ENCODE data around the gene INSL3. TPM values are rescaled to one million over a fixed set of nuclear protein-coding genes. Genes with fewer than 3 reads are reported as not detected.

INSL3 gene
- total and polyA plus RNA-seq, 11 donors = 0.56 TPM; not detected in 10

DNA sequence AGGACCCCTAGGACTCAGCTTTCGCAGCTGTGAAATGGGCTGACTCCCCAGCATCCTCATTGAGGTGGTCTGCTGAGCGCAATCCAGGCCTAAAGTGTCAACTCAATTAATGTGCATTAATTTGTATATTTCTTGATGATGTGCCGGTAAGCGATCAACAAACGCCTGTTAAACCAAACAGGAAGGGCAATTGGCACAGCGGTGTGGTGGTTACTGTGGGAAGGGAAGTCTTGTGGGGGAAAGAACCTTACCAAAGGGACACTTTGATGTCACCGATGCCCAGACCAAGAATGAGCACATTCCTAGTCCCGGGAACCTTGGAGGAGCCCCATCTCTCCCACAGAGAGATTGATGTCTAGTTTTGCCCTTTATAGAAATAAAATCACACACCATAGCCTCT lies 24.8 kb upstream of the INSL3 start:
- Histone ChIP-seq H3K27ac (peak overlapping the region in 1 of 12 donors; percentile 95), H3K4me1 (peaks cover 0 to 84% (median 8%) of the 10 kb centered on the region in 12 donors), H3K4me3 (peak overlapping the region in 1 of 12 donors; percentile 73), H3K27me3 (peaks cover 0 to 33% (median 1%) of the 10 kb centered on the region in 9 donors), H3K36me3 (peaks cover 0 to 31% (median 0%) of the 10 kb centered on the region in 9 donors), H3K9me3 (no peaks in the 10 kb centered on the region)
- no peak for DNase-seq
- WGBS, 4 donors = 86 to 89% (median 88%) methylated on average over 8 of the region's 8 CpGs
- intact Hi-C loops (cut with DNase I) = no loop called here
- ATAC-seq = no peak
- TF ChIP-seq POLR2A (IDR thresholded peaks at IDR 0.05) = no peak
- TF ChIP-seq, protein P1, sequence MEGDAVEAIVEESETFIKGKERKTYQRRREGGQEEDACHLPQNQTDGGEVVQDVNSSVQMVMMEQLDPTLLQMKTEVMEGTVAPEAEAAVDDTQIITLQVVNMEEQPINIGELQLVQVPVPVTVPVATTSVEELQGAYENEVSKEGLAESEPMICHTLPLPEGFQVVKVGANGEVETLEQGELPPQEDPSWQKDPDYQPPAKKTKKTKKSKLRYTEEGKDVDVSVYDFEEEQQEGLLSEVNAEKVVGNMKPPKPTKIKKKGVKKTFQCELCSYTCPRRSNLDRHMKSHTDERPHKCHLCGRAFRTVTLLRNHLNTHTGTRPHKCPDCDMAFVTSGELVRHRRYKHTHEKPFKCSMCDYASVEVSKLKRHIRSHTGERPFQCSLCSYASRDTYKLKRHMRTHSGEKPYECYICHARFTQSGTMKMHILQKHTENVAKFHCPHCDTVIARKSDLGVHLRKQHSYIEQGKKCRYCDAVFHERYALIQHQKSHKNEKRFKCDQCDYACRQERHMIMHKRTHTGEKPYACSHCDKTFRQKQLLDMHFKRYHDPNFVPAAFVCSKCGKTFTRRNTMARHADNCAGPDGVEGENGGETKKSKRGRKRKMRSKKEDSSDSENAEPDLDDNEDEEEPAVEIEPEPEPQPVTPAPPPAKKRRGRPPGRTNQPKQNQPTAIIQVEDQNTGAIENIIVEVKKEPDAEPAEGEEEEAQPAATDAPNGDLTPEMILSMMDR (IDR thresholded peaks at IDR 0.05) = no peak

DNA sequence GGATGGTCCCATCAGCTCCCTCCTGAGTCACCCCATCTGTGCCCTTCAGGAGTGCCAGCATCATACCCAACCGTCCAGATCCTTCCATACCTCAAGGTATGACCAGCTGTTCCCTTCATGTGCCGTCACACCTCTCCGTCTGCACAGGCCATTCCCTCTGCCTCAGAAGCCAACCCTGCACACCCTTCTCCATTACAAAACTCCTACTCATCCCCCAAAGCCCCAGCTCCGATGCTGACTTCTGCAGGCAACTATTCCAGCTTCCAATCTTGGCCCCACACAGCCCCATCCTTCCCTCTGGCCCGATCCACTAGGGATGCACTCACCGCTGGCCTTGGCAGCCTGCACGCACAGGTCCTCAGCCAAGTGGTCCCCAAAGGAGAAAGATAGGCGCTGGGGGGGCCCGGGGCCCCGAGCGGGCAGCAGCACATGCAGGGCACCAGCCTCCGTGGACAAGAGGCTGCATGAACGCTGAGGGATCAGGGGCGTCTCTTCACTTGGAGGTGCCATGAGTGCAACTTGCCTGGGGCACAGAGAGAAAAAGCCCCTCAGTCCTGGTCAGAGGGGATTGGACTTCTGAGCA lies 22.7 kb upstream of the INSL3 start:
- peaks cover 0 to 51% (median 0%) of the 10 kb centered on the region in 9 donors for H3K36me3 ChIP-seq
- DNase-seq (no peak), ATAC-seq (no peak)
- H3K27ac ChIP-seq = no peak overlapping the region
- H3K4me1 ChIP-seq = peaks cover 0 to 62% (median 8%) of the 10 kb centered on the region in 12 donors
- TF ChIP-seq POLR2A (IDR thresholded peaks at IDR 0.05) = no peak
- TF ChIP-seq, protein P1 (IDR thresholded peaks at IDR 0.05) = no peak
- intact Hi-C loops (cut with DNase I) = no loop called here
- H3K27me3 ChIP-seq = peaks cover 0 to 48% (median 9%) of the 10 kb centered on the region in 9 donors
- H3K4me3 ChIP-seq = no peak overlapping the region
- no peaks in the 10 kb centered on the region for H3K9me3 ChIP-seq
- 81 to 90% (median 86%) methylated on average over 14 of the region's 14 CpGs for WGBS, 4 donors

DNA sequence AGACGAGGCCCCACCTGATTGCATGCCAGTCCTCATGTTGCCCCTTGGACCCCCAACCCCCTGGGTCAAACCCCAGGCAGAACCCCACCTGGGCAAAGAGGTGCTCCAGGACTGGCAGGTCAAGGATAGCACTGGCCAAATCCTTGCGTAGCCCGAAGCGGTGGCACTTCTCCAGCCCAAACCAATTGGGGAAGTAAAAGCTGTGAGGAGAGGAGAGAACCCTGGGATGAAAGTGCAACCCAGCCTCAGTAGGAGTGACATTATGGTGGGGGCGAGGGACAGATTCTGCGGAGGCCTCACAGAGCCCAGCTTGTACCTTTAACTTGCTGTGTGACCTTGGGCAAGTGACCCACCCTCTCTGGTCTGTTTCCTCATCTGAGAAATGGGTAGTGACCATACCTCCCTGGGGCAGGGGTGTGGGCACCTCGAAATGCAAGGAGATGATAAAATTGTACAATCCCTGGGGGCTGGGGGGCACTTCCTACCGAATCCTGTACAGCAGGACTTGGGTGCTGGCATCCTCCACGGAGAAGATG lies 22.0 kb upstream of the INSL3 start:
- peaks cover 0 to 48% (median 9%) of the 10 kb centered on the region in 9 donors for H3K27me3 ChIP-seq
- WGBS, 4 donors = 86 to 94% (median 89%) methylated on average over 8 to 9 of the region's 9 CpGs
- DNase-seq (no peak), ATAC-seq (no peak)
- TF ChIP-seq, protein P1 (IDR thresholded peaks at IDR 0.05) = no peak
- TF ChIP-seq POLR2A (IDR thresholded peaks at IDR 0.05) = no peak
- H3K4me3 ChIP-seq = no peak overlapping the region
- intact Hi-C loops (cut with DNase I) = no loop called here
- H3K36me3 ChIP-seq = peaks cover 0 to 57% (median 0%) of the 10 kb centered on the region in 9 donors
- H3K4me1 ChIP-seq = peaks cover 0 to 56% (median 7%) of the 10 kb centered on the region in 12 donors
- H3K27ac ChIP-seq = no peak overlapping the region
- H3K9me3 ChIP-seq = no peaks in the 10 kb centered on the region

DNA sequence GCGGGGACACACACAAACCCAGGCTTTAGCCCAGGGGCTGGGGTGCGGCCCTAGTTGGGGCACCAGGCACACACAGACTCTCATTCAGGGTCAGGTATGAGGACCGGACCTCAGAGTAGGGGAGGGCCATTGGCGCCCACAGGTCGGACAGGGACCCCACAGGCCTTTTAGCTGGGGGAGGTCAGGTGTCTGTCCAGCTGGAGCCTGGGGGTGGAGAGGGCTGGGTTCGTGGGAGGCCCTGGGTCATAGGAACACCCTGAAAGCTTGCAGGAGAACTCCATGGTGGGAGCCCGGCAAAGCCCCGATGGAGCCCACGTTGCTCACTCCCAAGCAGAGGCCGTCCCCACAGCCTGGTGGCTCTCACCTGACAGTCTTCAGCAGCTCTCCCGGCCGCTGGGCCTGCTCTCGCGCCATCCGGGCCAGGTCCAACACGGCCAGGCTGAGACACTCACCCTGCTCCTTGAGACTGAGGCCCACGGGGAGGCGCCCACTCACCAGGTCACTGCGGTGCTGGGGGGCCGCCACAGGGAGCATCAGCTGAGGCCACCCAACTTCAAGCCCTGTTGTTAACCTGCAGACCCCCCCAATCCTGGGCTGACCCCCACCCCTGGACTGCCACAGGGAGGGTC lies 21.5 kb upstream of the INSL3 start:
- Histone ChIP-seq H3K9me3 (no peaks in the 10 kb centered on the region), H3K36me3 (peaks cover 0 to 63% (median 0%) of the 10 kb centered on the region in 9 donors), H3K27me3 (peaks cover 0 to 48% (median 9%) of the 10 kb centered on the region in 9 donors), H3K27ac (peak overlapping the region in 3 of 12 donors; percentile 24 to 36 (median 34)), H3K4me3 (peak overlapping the region in 9 of 12 donors; percentile 25 to 52 (median 28)), H3K4me1 (peaks cover 0 to 51% (median 4%) of the 10 kb centered on the region in 12 donors)
- intact Hi-C loops (cut with DNase I) = no loop called here
- DNase-seq (no peak), ATAC-seq (no peak)
- no peak for TF ChIP-seq POLR2A (IDR thresholded peaks at IDR 0.05)
- TF ChIP-seq, protein P1 (IDR thresholded peaks at IDR 0.05) = no peak
- 63 to 80% (median 70%) methylated on average over 12 to 20 of the region's 20 CpGs for WGBS, 4 donors
